Mammary epithelial cell (primary cell): ENCODE data around the gene PTPRG.

ENCODE experiments used
- CTCF ChIP-seq, 2 donors: IDR thresholded peaks in 1 of 2; conservative IDR thresholded peaks in 1 of 2; 2 replicates each; pipeline ENCODE4 v1.5.1; 2011 to 2012; ENCODE audit warnings: inconsistent platforms in 2 of 2, low read length in 2 of 2, mild to moderate bottlenecking in 2 of 2, control low read depth in 1 of 2, low read depth in 1 of 2; ENCODE audit not compliant: insufficient read depth in 1 of 2; ENCODE audit errors: extremely low read depth in 1 of 2
- EZH2 ChIP-seq: IDR thresholded peaks from 2 replicates; pipeline ENCODE4 v1.6.1; 2012; ENCODE audit warnings: low read length, inconsistent platforms, borderline replicate concordance

- TF ChIP-seq CTCF (conservative IDR thresholded peaks at IDR 0.05 in 1 of 2, IDR thresholded peaks at IDR 0.05 in 1 of 2; ENCODE audit: extremely low read depth in 1 of 2, insufficient read depth in 1 of 2, low read depth in 1 of 2, low read length in 2 of 2) (no peak), EZH2 (no peak)
These were observed 180.2 kb downstream of the PTPRG start for GRCh38 chr3:61741551-61741950.
